HG02642 (cell line): ENCODE results near the gene NFKBIA.
"Not testable (repeated sequence)": the region's sequence is repeated elsewhere in the genome, so short reads cannot be mapped to it uniquely, and the experiment has no call there.

Experiments used
- ATAC-seq: cut with Tn5 transposase; IDR thresholded peaks from one replicate; pipeline ENCODE4 v1.9.1; 2021; ENCODE audit warnings: mild to moderate bottlenecking; ENCODE audit not compliant: unreplicated experiment, poor library complexity

Gene NFKBIA

GRCh38 chr14:35409595-35409994 lies 5.0 kb upstream of the NFKBIA start:
- ATAC-seq, result no peak

GRCh38 chr14:35408026-35408425 lies 3.5 kb upstream of the NFKBIA start:
- ATAC-seq, result no peak

- no peak for ATAC-seq
These were observed 2.7 kb upstream of the NFKBIA start for GRCh38 chr14:35407306-35407630.

- ATAC-seq, result no peak
These were observed 2.2 kb upstream of the NFKBIA start for GRCh38 chr14:35406506-35407305.

GRCh38 chr14:35406090-35406489 lies 1.5 kb upstream of the NFKBIA start:
- no peak for ATAC-seq

GRCh38 chr14:35405304-35405996 lies 901 bp upstream of the NFKBIA start:
- ATAC-seq, result no peak

GRCh38 chr14:35403603-35404448 lies 723 bp downstream of the NFKBIA start:
- peak; percentile 54 for ATAC-seq

GRCh38 chr14:35403114-35403602 lies 1.4 kb downstream of the NFKBIA start:
- no peak for ATAC-seq

- no peak for ATAC-seq
These were observed 2.0 kb downstream of the NFKBIA start for GRCh38 chr14:35402323-35403113.

- no peak for ATAC-seq
These were observed 2.9 kb downstream of the NFKBIA start for GRCh38 chr14:35401422-35402265.

GRCh38 chr14:35400648-35401421 lies 3.7 kb downstream of the NFKBIA start:
- no peak for ATAC-seq

- ATAC-seq, result no peak
These were observed 5.2 kb downstream of the NFKBIA start for GRCh38 chr14:35399083-35399937.

GRCh38 chr14:35398071-35398584 lies 6.4 kb downstream of the NFKBIA start:
- ATAC-seq, result no peak

GRCh38 chr14:35396610-35397009 lies 7.9 kb downstream of the NFKBIA start:
- ATAC-seq, result not testable (repeated sequence)

- no peak for ATAC-seq
These were observed 9.3 kb downstream of the NFKBIA start for GRCh38 chr14:35395283-35395682.

- ATAC-seq, result no peak
These were observed 10.1 kb downstream of the NFKBIA start for GRCh38 chr14:35394326-35395013.

- ATAC-seq, result no peak
These were observed 10.7 kb downstream of the NFKBIA start for GRCh38 chr14:35393826-35394225.
